ENCODE results near the gene PIGN. TPM values are rescaled to one million over a fixed set of nuclear protein-coding genes. Genes with fewer than 3 reads are reported as not detected.

PIGN gene
- total RNA-seq, 1 donor from 2014 or later: 56.8 TPM

DNA sequence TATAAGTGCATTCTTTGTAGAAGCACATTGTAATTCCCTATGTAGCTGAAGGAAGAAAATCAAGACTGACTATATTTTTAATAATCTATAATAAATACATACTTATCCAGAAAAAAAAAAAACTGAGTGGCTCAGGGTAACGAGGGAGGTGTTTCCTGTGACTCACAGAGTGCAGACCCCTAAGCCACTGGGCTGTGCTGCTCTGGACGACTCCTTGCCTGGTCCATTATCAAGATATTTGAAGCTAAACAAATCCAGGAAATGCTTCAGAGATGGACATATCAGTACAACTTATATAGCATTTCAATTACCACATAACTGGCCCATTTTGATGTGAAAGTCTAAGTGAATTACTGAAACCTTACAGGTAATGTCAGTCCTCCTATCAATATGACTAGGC is 80.6 kb downstream of the PIGN start:
- no peak for DNase-seq

DNA sequence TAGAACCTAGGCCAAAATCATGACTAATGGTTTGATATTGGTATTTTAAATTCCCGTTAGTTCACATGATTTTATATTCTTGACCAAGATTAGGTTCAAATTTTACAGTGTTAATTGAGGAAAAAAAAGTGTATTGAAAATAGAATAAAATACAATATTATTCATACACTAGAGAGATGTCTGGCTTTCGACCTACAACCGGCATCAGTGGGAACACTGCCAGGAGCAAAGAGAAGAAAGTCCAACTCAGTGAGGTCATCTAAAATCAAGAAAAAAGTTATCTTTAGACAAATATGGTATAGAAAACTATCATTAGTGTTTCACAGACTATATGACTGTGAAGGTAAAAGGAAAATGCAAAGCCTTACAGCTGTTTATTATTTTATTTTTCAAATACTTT is 81.5 kb downstream of the PIGN start:
- no peak for DNase-seq

- DNase-seq: no peak
These were observed 84.6 kb downstream of the PIGN start for GRCh38 chr18:62102221-62102620.

DNA sequence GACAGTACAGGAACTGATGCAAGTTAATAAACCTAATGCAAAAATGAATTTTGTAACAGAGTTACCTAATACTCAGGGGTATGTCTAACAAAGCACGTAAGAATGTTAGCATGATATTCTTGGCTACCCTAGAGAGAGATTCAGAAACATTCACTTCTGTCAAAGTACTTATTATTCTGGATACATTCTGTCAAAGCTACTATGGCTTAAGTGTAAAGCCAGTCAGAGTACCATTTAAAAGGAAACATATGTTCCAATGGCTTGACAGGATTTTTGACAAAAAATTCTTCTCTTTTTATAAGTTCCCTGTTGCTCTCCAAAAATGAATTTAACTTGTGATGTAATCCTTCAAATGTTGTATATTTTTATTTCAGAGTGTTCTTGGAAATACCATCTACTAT is 85.5 kb downstream of the PIGN start:
- no peak for DNase-seq

- no peak for DNase-seq
These were observed 87.9 kb downstream of the PIGN start for GRCh38 chr18:62098960-62099359.

DNA sequence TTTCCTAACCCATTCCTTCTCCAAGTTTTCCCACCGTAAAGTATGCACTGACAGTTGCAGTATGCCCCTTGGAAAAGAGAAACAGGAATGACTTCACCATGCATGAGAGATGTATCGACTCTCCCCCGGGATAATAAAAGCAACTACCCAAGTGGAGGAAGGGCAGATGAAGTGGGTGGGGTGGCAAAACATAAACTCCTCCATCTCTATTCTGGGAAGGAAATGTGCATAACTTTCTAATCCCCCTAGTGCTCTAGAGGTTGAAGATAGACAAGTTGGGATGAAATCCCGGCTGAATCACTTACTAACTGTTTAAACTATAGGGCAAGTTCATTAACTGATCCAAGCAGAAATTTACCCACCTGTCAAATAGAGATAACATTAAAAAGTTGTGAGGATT is 89.2 kb downstream of the PIGN start:
- no peak for DNase-seq

DNA sequence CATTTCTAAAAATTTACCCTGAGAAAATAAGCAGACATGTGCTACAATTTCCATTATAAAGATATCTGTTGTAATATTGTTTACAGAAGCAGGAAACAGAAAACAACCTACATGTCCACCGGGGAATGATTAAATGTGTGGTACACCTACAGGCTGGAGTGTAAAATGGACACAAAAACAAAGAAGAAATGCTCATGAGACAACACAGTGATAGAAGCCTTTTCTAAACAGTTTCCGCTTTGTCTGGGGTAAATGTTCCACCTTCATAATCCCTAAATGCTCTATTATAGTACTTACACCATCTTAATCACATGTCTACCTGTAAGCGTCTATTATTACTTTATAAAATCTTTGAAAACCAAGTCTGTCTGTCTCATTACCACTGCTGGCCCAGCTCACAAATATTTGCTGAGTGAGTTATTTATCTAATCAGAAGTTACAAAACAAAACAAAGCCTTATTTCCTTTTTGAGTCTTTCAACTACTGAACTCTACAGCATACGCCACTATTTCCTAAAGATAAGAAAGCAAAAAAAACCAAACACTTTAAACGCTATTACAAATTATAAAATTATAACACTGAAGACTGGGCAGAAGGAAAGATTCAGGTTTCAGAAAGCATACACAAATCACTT is 95.3 kb downstream of the PIGN start:
- DNase-seq: no peak

DNA sequence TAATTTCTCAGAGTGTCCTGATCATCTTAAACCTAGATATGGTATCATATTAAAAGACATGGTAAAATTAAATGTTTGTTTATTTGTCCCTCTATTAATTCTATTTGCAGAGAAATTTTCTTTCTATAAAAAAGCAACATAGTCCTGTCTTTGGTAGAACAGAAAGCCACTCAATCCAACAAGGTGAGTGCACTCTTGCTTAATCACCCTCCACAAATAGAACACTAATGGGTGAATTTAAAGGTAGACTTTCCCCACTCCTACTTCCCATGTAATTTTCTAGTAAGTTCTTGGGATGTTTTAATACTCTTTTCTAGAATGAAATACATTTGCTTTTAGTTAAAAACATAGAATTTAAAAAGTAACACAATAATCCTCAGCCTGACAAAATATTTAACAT is 97.7 kb downstream of the PIGN start:
- DNase-seq: no peak

DNA sequence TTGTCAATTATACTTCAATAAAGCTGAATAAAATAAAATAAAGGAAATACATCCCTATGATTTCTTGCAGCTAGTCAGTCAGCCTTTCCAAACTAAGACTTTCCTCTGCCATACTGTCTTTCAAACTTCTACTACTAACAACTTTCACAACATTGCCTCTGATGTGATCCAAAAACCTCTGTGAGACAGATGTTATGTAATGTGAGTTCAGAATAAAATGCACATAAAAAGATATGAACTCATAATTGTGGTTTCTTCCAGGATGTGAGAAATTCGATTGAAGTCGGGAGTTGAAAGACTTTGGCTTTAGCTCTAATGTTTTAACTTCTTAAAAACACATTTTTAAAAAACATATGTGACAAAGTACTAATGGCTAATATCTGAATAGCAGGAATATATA is 98.7 kb downstream of the PIGN start:
- no peak for DNase-seq

- no peak for DNase-seq
These were observed 101.1 kb downstream of the PIGN start for GRCh38 chr18:62085756-62086155.

DNA sequence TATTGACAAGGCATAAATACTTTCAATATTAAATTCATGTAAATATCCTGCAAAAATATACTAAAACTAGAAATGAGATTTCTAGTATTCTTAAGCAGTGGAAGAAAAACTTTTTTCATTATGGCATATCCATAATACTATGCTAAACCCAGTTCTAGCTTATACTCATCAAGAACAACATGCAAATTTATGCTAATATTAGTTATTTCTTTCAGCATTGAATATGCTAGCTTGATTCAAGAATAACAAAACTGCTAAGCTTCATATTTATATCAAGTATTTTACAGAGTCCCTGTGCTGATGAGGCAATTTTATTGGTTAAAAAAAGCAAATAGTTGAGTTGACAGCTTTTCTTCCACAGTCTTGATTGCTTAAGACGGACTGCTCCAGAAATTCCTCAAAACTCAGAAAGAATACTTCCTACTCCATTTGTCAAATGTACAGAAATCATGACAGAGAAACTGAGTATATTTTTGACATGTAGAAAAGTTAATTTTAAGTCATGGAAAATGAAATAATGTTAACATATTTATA is 105.0 kb downstream of the PIGN start:
- DNase-seq: no peak

DNA sequence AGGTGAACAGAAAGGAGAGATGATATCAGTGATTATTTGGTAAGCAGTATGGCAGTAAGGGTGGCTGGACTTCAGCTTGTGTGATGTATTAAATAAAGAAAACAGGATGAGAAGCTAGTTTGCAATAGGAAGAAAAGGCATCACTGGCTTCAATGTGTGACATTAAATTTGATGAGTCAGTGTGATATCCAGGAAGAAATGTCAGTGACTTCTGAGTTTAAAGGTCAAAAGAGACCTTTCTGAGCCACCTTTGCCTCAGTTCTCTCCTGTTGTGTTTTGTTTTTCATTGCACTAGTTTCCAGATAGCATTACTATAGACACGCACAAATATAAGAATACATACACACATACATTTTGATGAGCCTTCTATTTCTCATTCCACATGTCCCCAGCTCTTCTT is 105.6 kb downstream of the PIGN start:
- no peak for DNase-seq

DNA sequence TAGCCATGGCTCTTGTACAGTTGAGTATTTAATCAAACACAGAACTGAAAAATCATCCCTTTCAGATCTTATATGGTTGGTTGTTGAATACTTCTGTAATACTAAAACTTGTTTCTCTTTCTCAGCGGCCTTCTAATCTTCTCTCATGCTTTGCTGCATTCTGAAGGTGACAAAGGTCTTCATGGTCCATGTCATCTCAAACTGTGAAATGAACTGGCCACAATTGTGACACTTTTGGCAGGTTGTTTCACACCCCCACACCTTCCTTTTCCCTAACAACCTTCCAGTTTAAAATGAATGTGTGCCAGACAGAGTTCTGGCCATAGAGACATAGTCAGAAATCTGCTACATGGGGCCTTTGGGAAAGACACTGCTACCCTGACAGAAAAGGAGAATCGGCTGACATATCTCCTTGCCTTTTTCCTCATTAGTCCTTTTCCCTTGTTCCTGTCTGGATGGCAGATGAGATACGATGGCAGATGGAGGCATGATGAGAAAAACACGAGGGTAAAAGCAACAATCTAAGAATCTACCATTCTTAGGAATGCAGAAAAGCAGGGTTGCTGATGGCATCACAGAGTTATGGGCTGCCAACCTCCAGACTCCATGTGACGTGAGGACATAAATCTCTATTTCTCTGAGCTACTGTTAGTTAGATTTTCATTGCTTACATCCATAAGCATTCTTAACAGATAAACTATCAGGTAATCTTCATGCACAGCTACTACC is 106.5 kb downstream of the PIGN start:
- DNase-seq: no peak

DNA sequence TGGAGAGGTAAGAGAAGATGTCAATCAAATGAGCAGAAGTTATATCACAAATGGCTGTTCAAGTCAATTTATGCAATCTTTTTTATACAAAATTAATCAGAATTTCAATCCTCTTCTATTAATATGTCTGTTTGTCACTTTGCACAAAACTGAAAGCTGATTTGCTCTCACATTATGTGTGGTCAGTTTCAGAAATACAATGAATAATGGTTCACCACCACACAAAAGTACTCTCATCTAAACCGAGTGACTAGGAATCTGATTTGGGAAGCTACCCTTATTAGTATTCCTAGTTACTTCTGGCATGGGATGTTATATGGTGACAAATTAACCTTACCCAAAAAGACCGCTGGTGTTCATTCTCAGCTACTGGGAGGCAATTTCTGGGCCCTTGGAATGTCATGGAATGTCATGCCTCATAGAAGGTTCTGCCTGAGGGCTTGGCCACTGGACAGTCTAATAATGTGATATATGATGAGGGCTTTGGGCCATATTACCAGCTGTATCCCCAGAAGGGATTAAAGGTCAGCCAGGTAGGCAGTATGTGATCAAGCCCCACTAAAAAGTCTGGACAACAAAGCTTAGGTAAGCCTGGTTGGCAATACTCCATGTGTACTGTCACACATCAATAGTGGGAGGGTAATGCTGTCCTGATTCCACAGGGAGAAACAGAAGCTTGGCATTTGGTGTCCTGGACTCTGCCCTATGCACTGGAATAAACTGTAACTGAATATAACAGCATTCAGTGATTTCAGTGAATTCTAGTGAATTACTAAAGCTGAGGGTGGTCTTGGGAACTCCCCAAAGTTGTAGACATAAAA is 113.2 kb downstream of the PIGN start:
- DNase-seq: no peak

DNA sequence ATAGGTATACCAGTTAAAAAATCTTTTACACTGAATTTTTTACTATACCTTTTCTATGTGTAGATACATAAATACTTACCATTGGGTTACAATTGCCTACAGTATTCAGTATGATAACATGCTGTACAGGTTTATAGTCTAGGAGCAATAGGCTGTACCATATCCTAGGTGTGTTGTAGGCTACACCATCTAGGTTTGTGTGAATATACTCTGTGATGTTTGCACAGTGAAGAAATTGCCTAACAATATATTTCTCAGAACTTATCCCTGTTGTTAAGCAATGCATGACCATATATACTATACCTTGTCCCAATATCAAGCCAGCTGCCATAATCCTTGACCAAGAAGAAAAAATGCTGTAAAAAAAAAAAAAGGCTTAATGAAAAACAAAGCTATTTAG is 114.5 kb downstream of the PIGN start:
- no peak for DNase-seq

DNA sequence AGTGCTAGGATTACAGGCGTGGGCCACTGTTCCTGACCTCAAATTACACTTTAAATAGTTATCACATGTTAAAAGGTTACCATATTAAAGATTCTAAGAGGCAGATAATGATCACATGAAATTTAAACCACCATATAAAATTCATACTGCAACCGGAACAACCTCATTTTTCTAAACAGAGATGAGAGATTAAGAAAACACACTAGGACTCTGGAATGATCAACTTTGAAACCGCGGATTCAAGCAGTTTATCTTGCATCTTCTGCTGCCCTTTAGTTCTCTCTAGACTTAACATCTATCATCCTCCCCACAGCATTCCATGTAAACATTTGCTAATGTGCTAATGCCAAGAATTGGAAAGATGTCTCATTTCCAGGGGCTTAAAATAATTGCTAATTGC is 115.8 kb downstream of the PIGN start:
- DNase-seq: no peak

DNA sequence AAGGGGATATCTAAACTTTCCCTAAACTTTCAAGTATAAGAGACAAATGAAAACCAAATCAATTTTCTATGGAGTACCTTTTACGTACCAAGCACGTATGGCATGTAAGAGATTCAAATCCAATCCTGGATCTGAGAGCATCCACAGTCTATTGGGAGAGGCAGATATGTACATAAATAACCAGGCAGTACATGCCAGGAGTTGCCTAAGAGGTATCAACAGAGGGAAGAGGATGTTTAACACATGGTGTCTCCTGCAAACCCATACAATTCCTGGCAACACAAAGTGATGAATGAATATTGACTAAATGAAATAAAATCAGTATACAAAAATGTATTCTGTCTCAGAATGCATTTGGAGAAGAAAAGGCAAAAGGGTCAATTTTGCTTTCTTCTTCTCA is 116.6 kb downstream of the PIGN start:
- no peak for DNase-seq

DNA sequence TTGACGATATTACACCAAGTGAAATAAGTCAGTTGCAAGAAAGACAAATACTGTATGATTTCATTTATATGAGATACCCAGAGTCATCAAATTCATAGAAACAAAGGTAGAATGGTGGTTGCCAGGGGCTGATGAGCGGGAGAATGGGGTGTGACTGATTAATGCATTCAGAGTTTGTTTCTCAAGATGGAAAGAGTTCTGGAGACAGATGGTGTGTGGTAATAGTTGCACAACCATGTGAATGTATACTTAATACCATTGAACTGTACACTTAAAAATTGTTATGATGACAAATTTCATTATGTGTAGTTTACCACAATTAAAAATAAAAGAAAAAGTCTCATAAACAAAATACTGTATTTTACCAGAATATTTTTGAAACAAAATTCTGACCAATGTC is 117.3 kb downstream of the PIGN start:
- no peak for DNase-seq

DNA sequence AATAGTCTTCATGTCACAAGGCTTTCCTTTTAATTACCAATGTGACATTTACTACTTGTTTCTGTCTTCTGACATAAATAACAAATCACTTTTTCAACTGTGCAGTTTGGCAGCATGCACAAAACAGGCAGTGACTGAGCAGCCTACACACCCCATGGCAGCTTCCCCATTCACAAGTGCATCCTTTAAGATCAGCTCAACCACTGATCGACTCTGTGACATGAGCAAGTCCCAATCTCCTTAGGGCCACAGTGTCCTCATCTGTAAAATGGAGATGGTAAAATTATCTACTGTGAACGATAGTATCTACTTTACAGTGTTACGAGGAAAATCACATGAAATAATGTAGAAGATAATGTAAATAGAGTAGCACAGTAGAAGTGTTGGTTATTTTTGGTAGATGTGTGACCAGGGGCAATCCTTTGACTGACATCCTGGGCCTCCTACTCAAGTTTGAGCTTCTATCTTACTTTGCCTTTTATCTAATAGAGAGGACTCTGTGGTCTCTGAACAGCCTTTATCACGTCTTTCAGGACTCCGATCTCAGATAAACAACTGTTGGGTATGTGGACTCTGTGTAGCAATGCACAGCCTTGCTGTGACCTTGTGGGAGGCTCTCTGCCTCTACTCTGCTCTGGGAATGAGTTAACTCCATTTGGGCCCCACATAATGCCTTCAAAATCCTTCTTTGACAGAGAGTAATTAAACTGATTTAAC is 120.6 kb downstream of the PIGN start:
- DNase-seq: no peak

- DNase-seq: no peak
These were observed 122.5 kb downstream of the PIGN start for GRCh38 chr18:62064361-62064760.

DNA sequence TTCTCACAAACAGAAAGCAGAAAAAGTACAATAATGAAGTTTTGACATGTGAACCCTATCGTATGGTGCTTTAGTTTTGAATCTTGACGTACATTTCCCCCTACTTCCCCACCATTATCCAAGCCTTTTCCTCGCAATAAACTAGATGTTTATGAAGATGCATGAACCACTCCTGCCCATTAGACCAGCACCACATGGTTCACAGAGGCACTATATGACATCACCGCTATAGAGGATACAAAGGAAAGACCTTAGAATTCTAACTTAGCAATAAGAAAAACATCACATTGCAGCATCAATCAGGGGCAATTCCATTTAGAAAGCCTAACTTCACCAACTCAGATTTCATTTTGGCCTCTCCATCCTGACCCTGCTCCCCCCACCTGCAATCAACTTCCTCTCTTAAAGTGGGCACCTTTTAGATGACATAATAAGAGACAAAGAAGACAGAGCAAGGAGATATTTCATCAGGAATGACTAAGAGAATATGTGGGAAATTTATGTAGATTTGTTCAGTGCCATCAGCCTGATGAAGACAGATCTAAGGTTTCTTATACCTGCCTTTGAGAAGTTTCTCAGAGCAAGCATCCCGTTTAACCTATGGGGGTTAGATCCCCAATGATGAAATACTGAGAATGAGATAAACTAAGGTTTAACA is 124.9 kb downstream of the PIGN start:
- DNase-seq: no peak

DNA sequence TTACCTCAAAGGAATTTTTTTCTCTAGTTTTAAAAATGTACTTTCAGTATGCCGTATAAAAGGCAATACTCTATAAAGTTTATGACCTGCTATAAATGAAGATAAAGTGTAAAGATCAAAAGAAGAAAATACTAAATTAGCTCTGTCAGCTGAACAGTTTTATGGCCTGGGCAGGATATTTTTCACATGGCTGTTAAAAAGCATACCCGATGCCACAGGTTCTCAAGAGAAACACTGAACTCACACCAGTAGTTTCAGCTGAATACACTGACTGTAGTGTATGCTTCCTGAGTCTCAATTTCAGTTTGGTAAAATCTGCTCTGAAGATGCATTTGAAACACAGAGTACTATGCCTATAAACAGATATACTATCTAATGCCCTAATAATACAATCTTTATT is 126.0 kb downstream of the PIGN start:
- DNase-seq: no peak

Data from occipital lobe (tissue), 2 donors.